DND-41 (cell line): Measurements from ENCODE around the gene SERPINB2.

Source experiments
- EZH2 ChIP-seq: IDR thresholded peaks from 3 replicates; pipeline ENCODE4 v1.6.1; 2012; ENCODE audit warnings: borderline replicate concordance, low read depth, mild to moderate bottlenecking, moderate library complexity, low read length, inconsistent platforms; ENCODE audit not compliant: severe bottlenecking
- TF ChIP-seq, protein P1 (sequence below): IDR thresholded peaks from 2 replicates; pipeline ENCODE4 v1.5.1; 2012; ENCODE audit warnings: borderline replicate concordance, low read length, moderate library complexity, mild to moderate bottlenecking; ENCODE audit not compliant: poor library complexity, severe bottlenecking; ENCODE audit errors: extremely low read depth

DNA sequence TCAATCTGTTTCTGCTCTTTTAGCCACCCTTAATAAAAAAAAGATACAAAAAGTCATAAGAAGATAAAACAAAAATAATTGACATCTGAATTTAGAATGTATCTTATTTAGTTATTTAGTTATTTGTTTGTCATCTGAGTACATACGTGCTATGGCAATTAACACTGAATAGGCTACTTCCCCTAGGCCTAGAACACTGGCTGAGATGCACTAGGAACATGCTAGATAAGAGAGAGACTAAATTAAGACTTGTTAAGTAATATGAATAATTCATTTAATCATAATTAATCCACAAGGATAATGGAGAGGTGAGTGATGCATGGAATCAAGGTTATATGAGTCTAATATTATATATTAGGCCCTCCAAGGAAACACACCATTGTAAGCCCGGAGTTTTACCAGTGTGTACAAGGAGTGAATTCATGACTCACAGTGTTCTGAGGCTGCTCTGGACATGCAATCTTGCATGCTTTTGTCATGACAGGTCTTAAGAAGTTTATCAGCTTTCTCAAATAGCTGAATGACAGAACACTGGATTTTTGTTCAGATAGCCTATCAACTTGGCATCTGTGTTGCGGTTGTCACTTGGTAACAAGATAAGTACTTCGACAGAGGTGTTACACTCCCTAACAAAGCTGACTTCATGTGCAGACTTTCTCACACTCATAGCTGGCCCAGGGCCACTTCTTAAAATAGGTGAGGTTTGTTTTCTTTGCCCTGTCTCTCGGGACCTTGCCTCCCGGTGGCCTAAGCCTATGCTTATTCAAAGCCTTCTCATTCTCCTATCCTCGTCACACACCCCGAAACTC lies 5.0 kb upstream of the SERPINB2 start:
- TF ChIP-seq, protein P1, sequence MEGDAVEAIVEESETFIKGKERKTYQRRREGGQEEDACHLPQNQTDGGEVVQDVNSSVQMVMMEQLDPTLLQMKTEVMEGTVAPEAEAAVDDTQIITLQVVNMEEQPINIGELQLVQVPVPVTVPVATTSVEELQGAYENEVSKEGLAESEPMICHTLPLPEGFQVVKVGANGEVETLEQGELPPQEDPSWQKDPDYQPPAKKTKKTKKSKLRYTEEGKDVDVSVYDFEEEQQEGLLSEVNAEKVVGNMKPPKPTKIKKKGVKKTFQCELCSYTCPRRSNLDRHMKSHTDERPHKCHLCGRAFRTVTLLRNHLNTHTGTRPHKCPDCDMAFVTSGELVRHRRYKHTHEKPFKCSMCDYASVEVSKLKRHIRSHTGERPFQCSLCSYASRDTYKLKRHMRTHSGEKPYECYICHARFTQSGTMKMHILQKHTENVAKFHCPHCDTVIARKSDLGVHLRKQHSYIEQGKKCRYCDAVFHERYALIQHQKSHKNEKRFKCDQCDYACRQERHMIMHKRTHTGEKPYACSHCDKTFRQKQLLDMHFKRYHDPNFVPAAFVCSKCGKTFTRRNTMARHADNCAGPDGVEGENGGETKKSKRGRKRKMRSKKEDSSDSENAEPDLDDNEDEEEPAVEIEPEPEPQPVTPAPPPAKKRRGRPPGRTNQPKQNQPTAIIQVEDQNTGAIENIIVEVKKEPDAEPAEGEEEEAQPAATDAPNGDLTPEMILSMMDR = no peak
- no peak for TF ChIP-seq EZH2
